Adipose tissue (tissue), 3 donors: ENCODE measurements around the gene ITPRID2. TPM values are rescaled to one million over a fixed set of nuclear protein-coding genes. Genes with fewer than 3 reads are reported as not detected.
"Not testable (repeated sequence)": the region's sequence is repeated elsewhere in the genome, so short reads cannot be mapped to it uniquely, and the experiment has no call there.

Source experiments
- H3K27ac ChIP-seq: one replicate; pipeline ENCODE4 v1.5.1; 2013; ENCODE audit warnings: low read depth, low read length
- WGBS, 3 donors: extraction: QIAGEN DNeasy Blood & Tissue Kit; methylation state at CpG; one replicate each; pipeline ENCODE4 v1.1.7; 2013; 5-methylcytosine and 5-hydroxymethylcytosine counted together
- polyA plus RNA-seq, 3 donors: library from polyadenylated mRNA; stranded (reverse); fragments of 200-250 nt; gene quantifications; one replicate each; pipeline ENCODE4 v1.2.3, GENCODE V29; 2013
- donor health status: healthy with polysubstance abuse.
- donor health status: Bipolar disorder and iron deficiency.
- donor health status: healthy.

Gene ITPRID2
- polyA plus RNA-seq, 3 donors: 39.3 to 94.1 (median 42.4) TPM

GRCh38 chr2:181952404-181953226, 61.1 kb downstream of the ITPRID2 start:
- WGBS, 3 donors: 91 to 97% (median 93%) methylated on average over 1 of the region's 1 CpG
- no peak overlapping the region for H3K27ac ChIP-seq

GRCh38 chr2:181953881-181954537, 62.5 kb downstream of the ITPRID2 start:
- no peak overlapping the region for H3K27ac ChIP-seq
- WGBS, 3 donors: 4% methylated on average over 18 to 19 of the region's 19 CpGs

- no peak overlapping the region for H3K27ac ChIP-seq
- WGBS, 3 donors: 14 to 24% (median 23%) methylated on average over 4 of the region's 4 CpGs
Observed at GRCh38 chr2:181954538-181954883, 63.0 kb downstream of the ITPRID2 start.

GRCh38 chr2:181955010-181955409, 63.5 kb downstream of the ITPRID2 start:
- 41 to 66% (median 56%) methylated on average over 1 of the region's 1 CpG for WGBS, 3 donors

GRCh38 chr2:181955866-181956265, 64.3 kb downstream of the ITPRID2 start:
- WGBS, 3 donors: 93 to 100% (median 98%) methylated on average over 3 of the region's 3 CpGs
- H3K27ac ChIP-seq: not testable (repeated sequence)

More at GRCh38 chr2:181955010-181955409, 63.5 kb downstream of the ITPRID2 start:
- H3K27ac ChIP-seq: no peak overlapping the region

- no peak overlapping the region for H3K27ac ChIP-seq
- 65 to 72% (median 69%) methylated on average over 4 of the region's 4 CpGs for WGBS, 3 donors
Observed at GRCh38 chr2:181957668-181958067, 66.1 kb downstream of the ITPRID2 start.

GRCh38 chr2:181958726-181959125, 67.2 kb downstream of the ITPRID2 start:
- H3K27ac ChIP-seq: no peak overlapping the region
- 94 to 98% (median 97%) methylated on average over 1 of the region's 1 CpG for WGBS, 3 donors

GRCh38 chr2:181959508-181959907, 68.0 kb downstream of the ITPRID2 start:
- no peak overlapping the region for H3K27ac ChIP-seq

- not testable (repeated sequence) for H3K27ac ChIP-seq
- 91 to 97% (median 93%) methylated on average over 8 of the region's 8 CpGs for WGBS, 3 donors
Observed at GRCh38 chr2:181961167-181961566, 69.6 kb downstream of the ITPRID2 start.

GRCh38 chr2:181962142-181962541, 70.6 kb downstream of the ITPRID2 start:
- H3K27ac ChIP-seq: no peak overlapping the region
- 96 to 98% (median 96%) methylated on average over 20 of the region's 20 CpGs for WGBS, 3 donors

- 68 to 87% (median 85%) methylated on average over 2 of the region's 2 CpGs for WGBS, 3 donors
- H3K27ac ChIP-seq: no peak overlapping the region
Observed at GRCh38 chr2:181970160-181970794, 78.7 kb downstream of the ITPRID2 start.

GRCh38 chr2:181971032-181971431, 79.5 kb downstream of the ITPRID2 start:
- H3K27ac ChIP-seq: no peak overlapping the region
- 63 to 92% (median 86%) methylated on average over 3 of the region's 3 CpGs for WGBS, 3 donors

- whole genome bisulfite sequencing, 3 donors: 88 to 95% (median 92%) methylated on average over 5 of the region's 5 CpGs
- no peak overlapping the region for H3K27ac ChIP-seq
Observed at GRCh38 chr2:181972431-181973170, 81.1 kb downstream of the ITPRID2 start.

- WGBS, 3 donors: 68 to 88% (median 80%) methylated on average over 5 of the region's 5 CpGs
- no peak overlapping the region for H3K27ac ChIP-seq
Observed at GRCh38 chr2:181973171-181973783, 81.7 kb downstream of the ITPRID2 start.

- no peak overlapping the region for H3K27ac ChIP-seq
- 88 to 92% (median 91%) methylated on average over 5 of the region's 5 CpGs for WGBS, 3 donors
Observed at GRCh38 chr2:181977661-181978350, 86.3 kb downstream of the ITPRID2 start.

- no peak overlapping the region for H3K27ac ChIP-seq
- WGBS, 3 donors: 91 to 92% (median 91%) methylated on average over 2 of the region's 2 CpGs
Observed at GRCh38 chr2:181978351-181979150, 87.0 kb downstream of the ITPRID2 start.
